Activated CD4-positive, CD25-positive, alpha-beta regulatory T cell treated with anti-CD3 and anti-CD28 coated beads, Interleukin-2, amount 50 U/mL, for 16 hours (primary cell): ENCODE results near the gene KRTCAP3.

Source experiments
- DNase-seq: peaks from one replicate; pipeline ENCODE4 v3.0.0-alpha.2; 2020; ENCODE audit warnings: low read depth, low spot score

Gene KRTCAP3

DNA sequence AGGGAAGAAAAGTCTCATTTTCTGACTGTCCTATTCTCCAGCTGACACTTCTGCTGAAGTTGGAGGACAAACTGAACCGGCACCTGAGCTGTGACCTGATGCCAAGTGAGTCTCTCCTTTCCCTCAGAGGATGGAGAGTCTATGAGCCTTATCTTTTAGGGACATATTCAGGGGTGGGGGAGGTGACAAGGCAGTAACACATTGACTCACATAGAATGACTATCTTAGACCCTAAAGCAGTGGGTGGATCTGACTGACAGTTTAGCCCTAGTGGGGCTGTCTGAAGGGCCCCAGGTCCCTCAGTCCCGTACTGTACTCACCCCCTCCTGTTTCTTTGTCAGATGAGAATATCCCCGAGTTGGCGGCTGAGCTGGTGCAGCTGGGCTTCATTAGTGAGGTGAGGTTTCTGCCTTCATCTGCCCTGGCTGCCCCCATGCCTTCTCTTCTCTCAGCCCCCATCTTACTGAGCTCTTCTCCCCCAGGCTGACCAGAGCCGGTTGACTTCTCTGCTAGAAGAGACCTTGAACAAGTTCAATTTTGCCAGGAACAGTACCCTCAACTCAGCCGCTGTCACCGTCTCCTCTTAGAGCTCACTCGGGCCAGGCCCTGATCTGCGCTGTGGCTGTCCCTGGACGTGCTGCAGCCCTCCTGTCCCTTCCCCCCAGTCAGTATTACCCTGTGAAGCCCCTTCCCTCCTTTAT lies 805 bp upstream of the KRTCAP3 start:
- DNase-seq: no peak

DNA sequence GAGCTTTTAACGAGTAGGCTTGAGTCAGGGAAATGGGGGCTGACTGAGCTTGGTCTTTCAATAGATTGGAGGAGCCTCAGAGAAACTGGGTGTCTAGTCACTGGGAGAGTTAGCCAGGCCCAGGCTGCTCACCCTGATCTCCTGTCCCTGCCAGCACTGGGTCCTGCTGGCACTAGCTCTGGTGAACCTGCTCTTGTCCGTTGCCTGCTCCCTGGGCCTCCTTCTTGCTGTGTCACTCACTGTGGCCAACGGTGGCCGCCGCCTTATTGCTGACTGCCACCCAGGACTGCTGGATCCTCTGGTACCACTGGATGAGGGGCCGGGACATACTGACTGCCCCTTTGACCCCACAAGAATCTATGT lies 720 bp downstream of the KRTCAP3 start:
- DNase-seq: no peak

DNA sequence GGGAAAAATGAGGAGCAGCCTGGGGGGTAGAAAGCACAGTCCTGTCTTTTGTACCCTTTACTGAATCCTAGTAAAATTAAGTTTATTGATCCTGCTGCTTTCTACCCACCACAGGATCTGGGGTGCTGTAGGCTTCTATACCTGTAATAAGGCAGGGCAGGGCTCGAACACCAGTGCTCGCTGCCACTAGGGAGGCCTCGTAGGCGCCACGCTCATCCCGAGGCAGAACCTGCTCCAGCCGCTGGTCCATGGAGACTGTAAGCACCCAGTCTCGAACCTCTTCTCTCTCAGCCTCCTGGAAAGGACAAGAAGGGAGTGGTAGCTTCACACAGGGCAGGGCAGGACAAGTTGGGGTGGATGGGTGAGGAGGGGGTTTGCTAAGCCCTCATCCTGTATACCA lies 3.0 kb downstream of the KRTCAP3 start:
- no peak for DNase-seq

DNA sequence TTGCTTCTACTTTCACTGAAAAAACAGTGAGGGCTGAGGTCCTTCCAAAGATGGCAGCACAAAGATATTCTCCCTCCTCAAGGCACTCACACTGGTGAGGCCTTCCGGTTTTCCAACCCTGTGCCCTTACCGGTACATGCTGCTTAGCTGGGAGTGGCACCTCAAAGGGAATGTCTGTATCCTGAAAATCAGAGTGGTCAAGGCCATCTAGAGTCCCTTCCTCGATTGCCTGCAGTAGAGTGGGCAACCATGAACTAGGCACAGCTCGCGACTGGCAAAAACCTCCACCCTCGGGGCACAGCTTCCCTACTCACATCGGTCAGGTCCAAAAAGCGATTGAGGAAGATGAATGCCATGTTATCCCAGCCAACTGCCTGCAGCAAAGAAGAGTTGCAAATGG lies 3.4 kb downstream of the KRTCAP3 start:
- no peak for DNase-seq

DNA sequence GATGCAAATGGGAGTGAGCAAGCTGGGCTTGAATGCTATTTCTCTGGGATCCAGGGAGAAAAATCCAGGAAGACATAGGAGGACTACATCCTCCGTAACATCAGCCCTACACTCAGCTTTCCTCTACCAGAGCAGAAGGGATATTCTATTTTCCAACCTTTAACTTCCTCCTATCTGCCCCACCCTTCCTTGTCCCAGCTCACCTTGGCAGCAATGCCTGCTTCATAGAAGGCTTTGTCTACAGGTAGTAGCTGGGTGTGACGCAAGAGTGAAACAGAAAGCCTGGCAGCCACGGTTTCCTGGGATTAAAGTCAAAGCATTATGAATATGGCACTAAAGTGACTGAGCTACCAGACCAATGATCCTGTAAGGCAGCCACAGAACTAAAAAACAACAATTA lies 3.9 kb downstream of the KRTCAP3 start:
- no peak for DNase-seq

DNA sequence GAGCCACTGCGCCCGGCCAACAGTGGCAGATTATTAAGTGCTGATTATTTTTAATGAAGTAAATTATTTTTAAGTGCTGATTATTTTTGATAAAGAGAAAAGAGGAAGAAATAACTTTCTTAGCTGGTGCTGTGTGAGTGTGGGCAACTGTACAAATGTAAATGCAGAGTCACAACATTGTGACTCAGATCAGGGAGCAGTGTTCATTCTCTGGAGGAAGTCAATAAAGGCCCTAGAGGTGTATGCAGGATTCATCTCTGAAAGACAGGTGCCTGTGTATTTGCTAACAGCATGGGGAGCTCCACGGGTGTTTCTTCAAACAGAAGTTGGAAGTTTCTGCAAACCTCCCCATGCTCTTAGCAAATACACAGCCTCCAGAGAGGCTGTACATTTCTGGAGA lies 6.2 kb downstream of the KRTCAP3 start:
- DNase-seq: no peak

DNA sequence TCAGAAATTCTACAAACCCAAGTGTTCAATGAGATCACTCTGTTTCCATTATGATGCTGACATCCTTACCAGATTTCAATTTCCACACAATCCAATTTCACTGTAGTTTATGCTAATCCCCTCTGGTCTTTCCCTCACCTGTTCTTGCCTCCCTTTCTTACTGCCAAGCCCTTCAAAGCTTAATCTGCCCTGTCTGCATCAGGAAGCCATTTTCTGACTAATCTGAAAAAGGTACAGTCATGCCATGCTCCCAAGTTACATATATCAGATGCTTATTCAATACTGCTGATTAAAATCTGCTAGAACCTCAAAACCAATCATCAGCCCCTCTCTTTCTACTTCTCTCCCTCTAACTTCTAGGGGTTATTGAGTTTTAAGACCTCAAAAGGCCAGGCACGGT lies 8.9 kb downstream of the KRTCAP3 start:
- no peak for DNase-seq

DNA sequence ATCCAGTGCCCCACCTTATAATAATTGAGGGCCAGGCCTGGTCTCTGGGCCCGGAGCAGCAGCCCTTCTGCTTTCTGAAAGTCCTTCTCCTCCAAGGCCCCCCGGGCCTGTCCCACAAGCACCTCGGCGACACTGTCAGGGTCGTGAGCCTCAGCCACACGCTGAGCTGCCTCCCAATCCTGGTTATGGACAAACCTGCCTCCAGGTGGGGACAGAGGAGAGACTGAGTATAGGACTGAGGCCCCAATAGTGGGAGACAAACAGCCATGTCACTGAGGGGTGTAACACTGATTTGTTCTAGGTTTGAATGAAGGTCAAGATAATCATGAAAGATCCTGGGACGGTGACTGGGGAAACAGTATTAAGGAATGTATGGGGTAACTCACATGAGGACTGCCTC lies 11.8 kb downstream of the KRTCAP3 start:
- no peak for DNase-seq

DNA sequence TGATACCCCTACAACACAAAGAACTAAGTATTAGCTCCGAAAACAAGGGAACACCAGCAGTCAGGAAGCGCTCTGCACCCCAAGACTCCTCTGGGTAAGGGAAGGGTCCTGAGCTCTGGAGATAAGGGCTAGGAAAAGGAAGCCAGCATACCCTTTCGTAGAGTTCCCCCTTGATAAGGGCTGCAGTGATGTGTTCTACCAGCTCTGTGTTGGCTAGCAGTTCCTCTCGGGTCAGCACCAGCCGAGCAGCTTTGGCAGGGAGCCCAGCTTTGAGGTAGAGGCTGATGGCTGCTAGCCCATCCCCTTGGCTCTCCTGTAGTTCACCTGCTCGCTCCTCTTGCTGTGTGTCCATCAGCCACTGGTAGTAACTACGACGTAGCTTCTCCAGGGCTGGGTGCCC lies 18.9 kb downstream of the KRTCAP3 start:
- no peak for DNase-seq

DNA sequence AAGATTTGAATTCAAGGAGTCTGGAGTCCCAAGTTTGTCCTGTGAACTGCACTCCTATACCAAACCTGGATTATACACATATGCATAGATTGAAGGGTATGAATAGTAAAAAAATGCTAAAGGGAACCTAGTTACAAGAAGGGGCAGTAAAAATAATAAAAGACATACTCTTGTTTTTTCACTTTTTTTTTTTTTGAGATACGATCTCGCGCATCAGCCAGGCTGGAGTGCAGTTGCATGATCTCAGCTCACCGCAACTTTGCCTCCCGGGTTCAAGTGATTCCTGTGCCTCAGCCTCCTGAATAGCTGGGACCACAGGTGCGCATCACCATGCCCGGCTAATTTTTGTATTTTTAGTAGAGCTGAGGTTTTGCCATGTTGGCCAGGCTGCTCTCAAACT lies 22.3 kb downstream of the KRTCAP3 start:
- no peak for DNase-seq

DNA sequence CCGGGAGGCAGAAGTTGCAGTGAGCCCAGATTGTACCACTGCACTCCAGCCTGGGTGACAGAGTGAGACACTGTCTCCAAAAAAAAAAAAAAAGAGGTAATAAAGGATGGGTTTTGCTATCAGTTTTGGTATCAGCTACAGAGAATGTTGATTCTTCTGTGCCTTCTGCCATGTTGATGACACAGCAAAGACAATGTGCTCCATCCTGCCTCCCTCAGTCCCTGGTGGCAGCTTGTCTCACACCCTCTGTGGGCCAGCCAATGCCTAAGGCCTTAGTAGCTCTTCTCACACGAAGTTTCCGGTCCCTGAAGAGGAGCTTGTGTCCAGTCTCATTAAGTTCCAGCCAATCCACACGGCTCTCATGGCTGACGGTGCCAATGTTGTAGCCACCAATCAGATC lies 29.8 kb downstream of the KRTCAP3 start:
- DNase-seq: no peak

DNA sequence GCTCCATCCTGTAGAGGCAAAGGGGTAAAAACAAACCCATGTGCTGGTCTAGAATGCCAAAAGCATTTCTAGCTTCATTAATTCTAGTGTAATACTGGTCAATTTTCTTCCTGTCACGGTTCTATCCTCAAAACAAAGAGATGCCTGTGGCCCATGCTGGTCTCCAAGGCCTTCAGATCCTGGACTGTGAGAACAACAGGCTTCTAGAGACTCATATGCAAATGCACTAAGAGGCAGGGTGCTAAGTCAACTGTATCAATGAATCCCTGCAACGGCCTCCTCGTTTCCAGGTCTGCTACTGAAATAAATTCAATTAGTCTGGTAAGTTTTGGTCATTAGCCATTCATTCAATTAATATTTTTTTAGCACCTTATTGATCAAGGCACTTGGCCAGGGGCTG lies 43.3 kb downstream of the KRTCAP3 start:
- DNase-seq: no peak

DNA sequence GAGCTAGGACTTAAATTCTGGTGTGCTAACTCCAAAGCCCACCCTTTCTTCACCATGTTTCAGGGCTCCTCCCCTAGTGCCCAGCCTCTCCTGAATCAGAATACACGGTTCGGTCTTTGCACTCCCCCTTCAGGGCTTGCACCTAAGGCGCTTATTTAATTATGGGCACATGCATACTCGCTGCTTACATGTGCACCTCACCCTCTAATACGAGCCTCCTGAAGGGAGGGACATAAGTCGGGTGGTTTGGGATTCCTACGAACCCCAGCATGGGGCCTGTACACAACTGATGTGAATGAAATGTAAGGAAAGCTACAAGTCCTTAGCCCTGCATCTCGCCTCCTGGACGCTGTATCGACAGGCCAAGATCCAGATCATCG lies 46.9 kb downstream of the KRTCAP3 start:
- DNase-seq: no peak

DNA sequence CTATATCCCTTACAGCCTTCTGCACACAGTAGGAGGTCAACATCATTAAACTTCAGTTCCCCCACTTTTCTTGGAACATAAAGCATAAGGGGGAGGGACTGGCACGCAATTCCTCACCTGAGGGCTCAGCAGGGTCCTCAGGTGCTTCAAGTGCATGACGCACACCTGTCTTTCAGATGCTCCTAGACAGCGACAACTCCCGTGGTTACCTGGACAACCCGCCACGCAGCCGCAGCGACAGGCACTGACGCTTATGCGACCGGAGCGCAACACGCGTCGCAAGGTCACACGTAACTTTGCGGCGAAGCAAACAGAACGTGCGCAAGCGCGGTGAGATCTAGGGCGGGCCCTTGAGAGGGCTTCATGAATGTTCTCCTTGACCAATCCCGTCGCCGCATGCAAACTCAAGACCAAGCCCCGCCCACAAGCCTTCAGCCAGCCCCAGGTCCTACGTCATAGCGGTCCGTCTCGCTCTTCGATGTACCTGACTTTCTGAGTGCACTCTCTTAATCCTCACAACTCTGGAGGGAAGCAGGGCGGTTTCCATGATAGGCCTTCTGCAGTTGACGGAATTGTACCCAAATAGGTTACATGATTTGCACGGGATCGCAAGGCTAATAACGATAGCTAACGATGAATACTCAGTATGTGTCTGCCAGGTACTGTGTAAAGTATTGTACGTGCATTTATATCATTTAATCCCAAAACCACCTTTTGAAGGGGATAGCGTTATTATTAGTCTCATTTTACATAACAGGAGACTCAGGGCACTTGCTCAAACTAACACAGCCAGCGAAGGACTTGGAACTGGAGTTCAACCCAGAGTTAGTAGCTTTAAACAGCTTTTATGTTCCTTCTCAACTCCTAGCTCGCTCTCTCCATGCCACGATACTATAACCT lies 47.6 kb downstream of the KRTCAP3 start, which contains the start of gene IFT172:
Gene IFT172, minus strand, starts transcription at position 246 of the 900 bp plus-strand sequence. Its CDS starts 90 bp downstream, at position 156.
- DNase-seq: peak; percentile 98

DNA sequence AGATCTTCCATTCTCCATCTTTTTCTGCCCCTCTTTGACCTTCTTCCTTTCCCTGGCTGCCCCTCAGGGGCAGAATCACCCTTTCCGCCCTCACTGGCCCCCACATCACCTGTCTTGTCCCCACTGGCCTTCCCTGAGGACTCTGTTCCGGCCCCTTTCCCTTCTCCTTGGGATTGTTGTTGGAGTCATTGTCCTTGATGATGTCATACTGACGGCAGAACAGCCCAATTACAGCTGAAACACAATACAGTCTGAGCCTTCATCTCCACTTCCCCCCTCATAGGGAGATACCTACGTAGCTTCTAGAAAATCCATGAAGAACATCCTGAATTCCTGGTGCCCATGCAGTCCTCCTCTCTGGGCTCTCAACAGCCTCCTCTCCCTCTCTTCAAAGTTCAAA lies 50.4 kb downstream of the KRTCAP3 start:
- DNase-seq: no peak

DNA sequence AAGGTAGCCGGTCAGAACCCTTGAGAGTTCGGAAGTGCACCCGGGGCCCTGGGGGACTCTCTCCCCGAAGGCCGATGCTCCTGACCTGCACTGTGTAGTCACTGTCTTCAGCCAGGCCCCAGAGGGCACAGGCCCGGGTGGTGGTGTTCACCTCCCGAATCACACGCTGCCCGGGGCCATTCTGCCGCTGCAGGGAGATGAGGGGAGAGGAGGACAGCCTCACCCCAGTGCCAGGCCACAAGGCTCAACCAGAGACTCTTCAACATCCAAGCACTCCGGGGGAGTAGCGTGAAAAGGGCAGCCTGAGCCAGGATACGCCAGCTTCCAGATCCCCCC lies 51.7 kb downstream of the KRTCAP3 start:
- DNase-seq: no peak
